Prostate gland (tissue), 2 donors: ENCODE data around the gene C1QA. TPM values are rescaled to one million over a fixed set of nuclear protein-coding genes. Genes with fewer than 3 reads are reported as not detected.

ENCODE experiments used
- DNase-seq: peaks from one replicate; pipeline ENCODE4 v3.0.0-alpha.2; 2019; ENCODE audit warnings: low spot score
- H3K27ac ChIP-seq, 2 donors: fragments of 200-600 bp; sonication (generic); 2 replicates each; pipeline ENCODE4 v1.5.1; 2017 to 2019
- H3K27me3 ChIP-seq: fragments of 200-600 bp; sonication (generic); replicated peaks from 2 replicates; pipeline ENCODE4 v1.5.1; 2019; ENCODE audit not compliant: insufficient read depth
- H3K36me3 ChIP-seq, 2 donors: fragments of 200-600 bp; sonication (generic); 1 replicate in 1 of 2; 2 replicates in 1 of 2; pipeline versions ENCODE4 v1.5.1 to v1.8.1; 2017 to 2019
- H3K4me1 ChIP-seq: fragments of 200-600 bp; sonication (generic); replicated peaks from 2 replicates; pipeline ENCODE4 v1.5.1; 2019
- H3K4me3 ChIP-seq, 2 donors: fragments of 200-600 bp; sonication (generic); 2 replicates each; pipeline ENCODE4 v1.5.1; 2017 to 2019
- H3K9me3 ChIP-seq: fragments of 200-600 bp; sonication (generic); 2 replicates; pipeline ENCODE4 v1.5.1; 2017
- POLR2A ChIP-seq: fragments of 450-650 bp; IDR thresholded peaks from one replicate; pipeline ENCODE4 v1.6.1; 2016; ENCODE audit warnings: antibody characterized with exemption, mild to moderate bottlenecking
- POLR2AphosphoS5 ChIP-seq: sonication (generic); formaldehyde crosslinking; IDR thresholded peaks from one replicate; pipeline ENCODE4 v1.6.1; 2017; ENCODE audit warnings: antibody characterized with exemption
- WGBS: methylation state at CpG from one replicate; pipeline ENCODE4 v1.1.5; 2018; 5-methylcytosine and 5-hydroxymethylcytosine counted together
- intact Hi-C: fragments of 100-400 bp; cut with DNase I; formaldehyde crosslinking; loops from one replicate; pipeline ENCODE4 v1.14.2; 2022
- total RNA-seq, 2 donors: library from RNA; depleted of rRNA; stranded (reverse); fragments of >200 nt; gene quantifications; one replicate each; pipeline ENCODE4 v1.1.0, GENCODE V29; 2016
- TF ChIP-seq, protein P1 (sequence below), 4 experiments: fragments of 200-600 bp in 2 of 4; fragments of 450-650 bp in 2 of 4; sonication (generic) in 2 of 4; IDR thresholded peaks; 1 replicate in 3 of 4; 2 replicates in 1 of 4; pipeline ENCODE4 v1.5.1; 2016 to 2019; ENCODE audit warnings: antibody characterized with exemption in 4 of 4, mild to moderate bottlenecking in 2 of 4, moderate library complexity in 2 of 4

Gene C1QA
- total RNA-seq, 2 donors from 2014 or later: 47.6 to 83.7 TPM

- H3K36me3 ChIP-seq: no peaks in the 10 kb centered on the region
- 84% methylated on average over 17 of the region's 18 CpGs for WGBS
- TF ChIP-seq, protein P1, sequence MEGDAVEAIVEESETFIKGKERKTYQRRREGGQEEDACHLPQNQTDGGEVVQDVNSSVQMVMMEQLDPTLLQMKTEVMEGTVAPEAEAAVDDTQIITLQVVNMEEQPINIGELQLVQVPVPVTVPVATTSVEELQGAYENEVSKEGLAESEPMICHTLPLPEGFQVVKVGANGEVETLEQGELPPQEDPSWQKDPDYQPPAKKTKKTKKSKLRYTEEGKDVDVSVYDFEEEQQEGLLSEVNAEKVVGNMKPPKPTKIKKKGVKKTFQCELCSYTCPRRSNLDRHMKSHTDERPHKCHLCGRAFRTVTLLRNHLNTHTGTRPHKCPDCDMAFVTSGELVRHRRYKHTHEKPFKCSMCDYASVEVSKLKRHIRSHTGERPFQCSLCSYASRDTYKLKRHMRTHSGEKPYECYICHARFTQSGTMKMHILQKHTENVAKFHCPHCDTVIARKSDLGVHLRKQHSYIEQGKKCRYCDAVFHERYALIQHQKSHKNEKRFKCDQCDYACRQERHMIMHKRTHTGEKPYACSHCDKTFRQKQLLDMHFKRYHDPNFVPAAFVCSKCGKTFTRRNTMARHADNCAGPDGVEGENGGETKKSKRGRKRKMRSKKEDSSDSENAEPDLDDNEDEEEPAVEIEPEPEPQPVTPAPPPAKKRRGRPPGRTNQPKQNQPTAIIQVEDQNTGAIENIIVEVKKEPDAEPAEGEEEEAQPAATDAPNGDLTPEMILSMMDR (IDR thresholded peaks at IDR 0.05): no peak
- TF ChIP-seq POLR2AphosphoS5: no peak
- TF ChIP-seq POLR2A: no peak
- no peaks in the 10 kb centered on the region for H3K4me1 ChIP-seq
- intact Hi-C loops: no loop called here
- H3K9me3 ChIP-seq: no peaks in the 10 kb centered on the region
- no peaks in the 10 kb centered on the region for H3K27me3 ChIP-seq
- no peak overlapping the region for H3K4me3 ChIP-seq
- no peak for DNase-seq
- H3K27ac ChIP-seq: no peak overlapping the region
These were observed 34.2 kb upstream of the C1QA start for GRCh38 chr1:22602060-22602740.

- 41% methylated on average over 4 of the region's 4 CpGs for WGBS
- no peaks in the 10 kb centered on the region for H3K4me1 ChIP-seq
- H3K27ac ChIP-seq: no peak overlapping the region
- H3K36me3 ChIP-seq: no peaks in the 10 kb centered on the region
- TF ChIP-seq, protein P1 (IDR thresholded peaks at IDR 0.05): no peak
- no peak for TF ChIP-seq POLR2AphosphoS5
- TF ChIP-seq POLR2A: no peak
- no peak for DNase-seq
- intact Hi-C loops: no loop called here
- H3K27me3 ChIP-seq: peaks cover 8% of the 10 kb centered on the region
- H3K9me3 ChIP-seq: no peaks in the 10 kb centered on the region
- no peak overlapping the region for H3K4me3 ChIP-seq
These were observed 30.3 kb upstream of the C1QA start for GRCh38 chr1:22606161-22606560.

- Histone ChIP-seq H3K9me3 (no peaks in the 10 kb centered on the region), H3K4me3 (no peak overlapping the region), H3K36me3 (no peaks in the 10 kb centered on the region), H3K27ac (no peak overlapping the region), H3K4me1 (no peaks in the 10 kb centered on the region), H3K27me3 (peaks cover 8% of the 10 kb centered on the region)
- intact Hi-C loops: no loop called here
- DNase-seq: no peak
- 5% methylated on average over 10 of the region's 10 CpGs for WGBS
- TF ChIP-seq, protein P1 (IDR thresholded peaks at IDR 0.05): no peak
- TF ChIP-seq POLR2A (no peak), POLR2AphosphoS5 (no peak)
These were observed 29.3 kb upstream of the C1QA start for GRCh38 chr1:22607154-22607553.

DNA sequence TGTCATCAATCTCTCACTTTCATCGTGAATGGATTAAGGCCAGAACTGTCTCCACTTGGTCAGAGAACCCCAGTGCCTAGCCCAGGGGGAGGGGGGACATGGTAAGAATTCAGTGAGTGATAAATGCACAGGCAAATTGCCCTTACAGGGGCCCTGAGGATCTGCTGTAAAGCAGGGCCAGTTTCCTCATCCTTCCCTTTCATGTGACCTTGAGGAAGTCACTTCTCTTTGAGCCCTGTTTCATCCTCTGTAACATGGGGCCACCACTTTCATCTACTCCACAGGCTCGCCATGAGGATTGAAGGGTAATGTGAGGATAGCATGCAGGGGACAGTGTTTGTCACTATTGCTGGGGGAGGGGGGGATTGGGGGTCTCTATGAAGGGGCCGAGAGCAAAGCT lies 28.1 kb upstream of the C1QA start:
- Histone ChIP-seq H3K9me3 (no peaks in the 10 kb centered on the region), H3K4me3 (no peak overlapping the region), H3K4me1 (no peaks in the 10 kb centered on the region), H3K36me3 (no peaks in the 10 kb centered on the region), H3K27ac (no peak overlapping the region), H3K27me3 (peaks cover 8% of the 10 kb centered on the region)
- no peak for DNase-seq
- WGBS: 76% methylated on average over 3 of the region's 3 CpGs
- no peak for TF ChIP-seq POLR2AphosphoS5
- TF ChIP-seq, protein P1 (IDR thresholded peaks at IDR 0.05): no peak
- no peak for TF ChIP-seq POLR2A
- intact Hi-C loops: no loop called here

- peaks cover 8% of the 10 kb centered on the region for H3K27me3 ChIP-seq
- 17% methylated on average over 6 of the region's 6 CpGs for WGBS
- H3K4me3 ChIP-seq: no peak overlapping the region
- DNase-seq: no peak
- H3K4me1 ChIP-seq: no peaks in the 10 kb centered on the region
- TF ChIP-seq POLR2A (no peak), POLR2AphosphoS5 (no peak)
- TF ChIP-seq, protein P1 (IDR thresholded peaks at IDR 0.05): no peak
- intact Hi-C loops: no loop called here
- no peaks in the 10 kb centered on the region for H3K9me3 ChIP-seq
- no peak overlapping the region for H3K27ac ChIP-seq
- no peaks in the 10 kb centered on the region for H3K36me3 ChIP-seq
These were observed 27.1 kb upstream of the C1QA start for GRCh38 chr1:22609291-22609690.
